ENCODE measurements around the gene MLH1.

The MLH1 gene

DNA sequence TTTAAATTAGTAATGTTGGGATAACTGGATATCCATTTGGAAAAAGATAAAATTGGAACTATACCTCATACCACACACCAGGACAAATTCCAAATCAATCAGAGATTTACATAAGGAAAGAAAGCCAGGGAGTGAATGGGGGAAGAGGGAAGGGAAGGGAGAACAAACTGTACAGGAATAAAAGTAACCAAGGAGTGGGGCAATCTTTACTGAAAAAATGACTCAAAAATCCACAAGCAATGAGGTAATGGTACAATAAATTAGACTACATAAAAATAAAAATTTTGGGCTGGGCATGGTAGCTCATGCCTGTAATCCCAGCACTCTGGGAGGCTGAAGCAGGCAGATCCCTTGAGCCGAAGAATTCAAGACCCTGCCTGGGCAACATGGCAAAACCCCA lies 82.6 kb downstream of the MLH1 start:
- Histone ChIP-seq H3K9me3 (ENCODE audit: control insufficient read depth, low read length) (no peaks in the 10 kb centered on the region), H3K27ac (ENCODE audit: insufficient read depth, low read length, poor library complexity, severe bottlenecking) (no peak overlapping the region), H3K36me3 (ENCODE audit: control insufficient read depth, insufficient read depth, low read length) (peaks cover 11% of the 10 kb centered on the region), H3K27me3 (replicated peaks; ENCODE audit: control insufficient read depth, insufficient read depth, low read length, poor library complexity, severe bottlenecking) (no peaks in the 10 kb centered on the region), H3K4me3 (ENCODE audit: insufficient read depth, low read depth, low read length, poor library complexity, severe bottlenecking) (no peak overlapping the region), H3K4me1 (ENCODE audit: control insufficient read depth, insufficient read depth, low read length, poor library complexity, severe bottlenecking) (no peaks in the 10 kb centered on the region)
- DNase-seq, result no peak

DNA sequence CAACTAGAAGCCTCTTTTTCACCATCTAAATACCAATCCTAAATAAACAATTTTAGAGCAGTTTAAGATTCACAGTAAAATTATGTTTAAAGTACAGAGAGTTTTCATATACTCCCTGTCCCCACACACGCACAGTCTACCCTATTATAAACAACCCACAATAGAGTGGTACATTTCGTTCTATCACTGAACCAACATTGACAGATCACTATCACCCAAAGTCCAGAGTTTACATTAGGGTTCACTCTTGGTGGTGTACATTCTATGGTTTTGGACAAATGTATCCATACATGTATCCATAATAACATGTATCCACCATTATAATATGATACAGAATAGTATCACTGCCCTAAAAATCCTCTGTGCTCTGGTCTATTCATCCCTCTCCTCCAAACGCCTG lies 89.0 kb downstream of the MLH1 start:
- no peak for DNase-seq
- Histone ChIP-seq H3K27ac (ENCODE audit: insufficient read depth, low read length, poor library complexity, severe bottlenecking) (no peak overlapping the region), H3K4me3 (ENCODE audit: insufficient read depth, low read depth, low read length, poor library complexity, severe bottlenecking) (no peak overlapping the region), H3K9me3 (ENCODE audit: control insufficient read depth, low read length) (no peaks in the 10 kb centered on the region), H3K27me3 (replicated peaks; ENCODE audit: control insufficient read depth, insufficient read depth, low read length, poor library complexity, severe bottlenecking) (no peaks in the 10 kb centered on the region), H3K4me1 (ENCODE audit: control insufficient read depth, insufficient read depth, low read length, poor library complexity, severe bottlenecking) (no peaks in the 10 kb centered on the region), H3K36me3 (ENCODE audit: control insufficient read depth, insufficient read depth, low read length) (peaks cover 3% of the 10 kb centered on the region)

DNA sequence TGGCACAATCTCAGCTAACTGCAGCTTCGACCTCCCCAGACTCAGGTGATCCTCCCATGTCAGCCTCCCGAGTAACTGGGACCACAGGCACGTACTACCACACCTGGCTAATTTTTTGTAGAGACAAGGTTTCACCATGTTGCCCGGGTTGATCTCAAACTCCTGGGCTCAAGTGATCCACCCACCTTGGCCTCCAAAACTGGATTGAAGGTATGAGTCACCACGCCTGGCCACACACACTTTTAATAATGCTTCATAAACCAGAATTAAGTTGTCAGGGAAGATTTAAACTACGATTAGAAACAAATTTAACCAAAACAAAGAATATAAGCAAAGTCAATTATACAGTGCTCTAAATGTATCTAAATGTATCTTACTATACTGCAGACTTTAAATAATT lies 93.6 kb downstream of the MLH1 start:
- Histone ChIP-seq H3K4me1 (ENCODE audit: control insufficient read depth, insufficient read depth, low read length, poor library complexity, severe bottlenecking) (no peaks in the 10 kb centered on the region), H3K27me3 (replicated peaks; ENCODE audit: control insufficient read depth, insufficient read depth, low read length, poor library complexity, severe bottlenecking) (no peaks in the 10 kb centered on the region), H3K27ac (ENCODE audit: insufficient read depth, low read length, poor library complexity, severe bottlenecking) (no peak overlapping the region), H3K9me3 (ENCODE audit: control insufficient read depth, low read length) (no peaks in the 10 kb centered on the region), H3K4me3 (ENCODE audit: insufficient read depth, low read depth, low read length, poor library complexity, severe bottlenecking) (no peak overlapping the region), H3K36me3 (ENCODE audit: control insufficient read depth, insufficient read depth, low read length) (no peaks in the 10 kb centered on the region)
- DNase-seq, result no peak

GRCh38 chr3:37087870-37088269 lies 94.6 kb downstream of the MLH1 start:
- no peaks in the 10 kb centered on the region for H3K36me3 ChIP-seq (ENCODE audit: control insufficient read depth, insufficient read depth, low read length)
- no peaks in the 10 kb centered on the region for H3K27me3 ChIP-seq (replicated peaks; ENCODE audit: control insufficient read depth, insufficient read depth, low read length, poor library complexity, severe bottlenecking)
- H3K4me3 ChIP-seq (ENCODE audit: insufficient read depth, low read depth, low read length, poor library complexity, severe bottlenecking), result no peak overlapping the region
- H3K4me1 ChIP-seq (ENCODE audit: control insufficient read depth, insufficient read depth, low read length, poor library complexity, severe bottlenecking), result no peaks in the 10 kb centered on the region
- no peak for DNase-seq
- no peak overlapping the region for H3K27ac ChIP-seq (ENCODE audit: insufficient read depth, low read length, poor library complexity, severe bottlenecking)
- no peaks in the 10 kb centered on the region for H3K9me3 ChIP-seq (ENCODE audit: control insufficient read depth, low read length)

GRCh38 chr3:37092484-37092883 lies 99.2 kb downstream of the MLH1 start:
- no peak overlapping the region for H3K27ac ChIP-seq (ENCODE audit: insufficient read depth, low read length, poor library complexity, severe bottlenecking)
- no peaks in the 10 kb centered on the region for H3K4me1 ChIP-seq (ENCODE audit: control insufficient read depth, insufficient read depth, low read length, poor library complexity, severe bottlenecking)
- H3K27me3 ChIP-seq (replicated peaks; ENCODE audit: control insufficient read depth, insufficient read depth, low read length, poor library complexity, severe bottlenecking), result no peaks in the 10 kb centered on the region
- no peak for DNase-seq
- H3K36me3 ChIP-seq (ENCODE audit: control insufficient read depth, insufficient read depth, low read length), result no peaks in the 10 kb centered on the region
- no peaks in the 10 kb centered on the region for H3K9me3 ChIP-seq (ENCODE audit: control insufficient read depth, low read length)
- no peak overlapping the region for H3K4me3 ChIP-seq (ENCODE audit: insufficient read depth, low read depth, low read length, poor library complexity, severe bottlenecking)

DNA sequence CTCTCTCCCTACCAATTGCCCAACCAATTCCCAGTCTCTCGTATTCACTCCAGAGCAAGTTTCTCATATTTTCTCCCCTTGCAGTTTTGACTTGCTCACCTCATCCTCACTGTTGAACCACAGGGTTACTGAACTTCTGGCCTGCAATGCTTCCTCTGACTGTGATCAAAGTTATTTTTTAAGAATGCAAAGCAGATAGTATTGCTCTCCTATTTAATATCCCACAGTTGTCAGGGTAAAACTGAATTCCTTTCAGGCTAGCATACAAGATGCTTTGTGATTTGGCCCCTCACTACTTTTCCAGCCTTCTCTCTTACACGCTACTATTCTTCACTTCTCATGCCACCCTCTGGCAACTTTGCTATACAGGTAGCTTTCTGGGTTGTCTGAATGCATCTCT lies 100.2 kb downstream of the MLH1 start:
- Histone ChIP-seq H3K9me3 (ENCODE audit: control insufficient read depth, low read length) (no peaks in the 10 kb centered on the region), H3K4me3 (ENCODE audit: insufficient read depth, low read depth, low read length, poor library complexity, severe bottlenecking) (no peak overlapping the region), H3K4me1 (ENCODE audit: control insufficient read depth, insufficient read depth, low read length, poor library complexity, severe bottlenecking) (no peaks in the 10 kb centered on the region), H3K27ac (ENCODE audit: insufficient read depth, low read length, poor library complexity, severe bottlenecking) (no peak overlapping the region), H3K36me3 (ENCODE audit: control insufficient read depth, insufficient read depth, low read length) (no peaks in the 10 kb centered on the region), H3K27me3 (replicated peaks; ENCODE audit: control insufficient read depth, insufficient read depth, low read length, poor library complexity, severe bottlenecking) (no peaks in the 10 kb centered on the region)
- DNase-seq, result no peak

DNA sequence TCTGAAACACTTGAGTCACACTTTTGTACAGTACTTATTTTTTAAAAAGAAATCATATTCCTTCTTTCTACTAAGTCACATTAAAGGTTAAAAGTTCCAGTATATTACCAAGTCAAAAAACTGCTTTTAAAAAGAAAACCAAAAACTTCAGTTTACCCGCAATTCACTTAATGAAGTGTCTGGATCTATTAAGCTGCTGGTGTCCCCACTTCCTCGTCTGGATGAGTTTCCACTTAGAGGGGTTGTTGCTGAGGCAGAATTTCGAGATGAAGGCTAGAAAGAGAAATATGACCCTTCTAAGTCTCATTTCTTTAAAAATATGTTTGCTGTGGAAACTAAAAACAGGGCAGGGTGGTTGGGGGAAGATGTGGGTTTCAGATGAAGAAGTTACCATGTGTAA lies 101.3 kb downstream of the MLH1 start:
- no peaks in the 10 kb centered on the region for H3K36me3 ChIP-seq (ENCODE audit: control insufficient read depth, insufficient read depth, low read length)
- DNase-seq, result no peak
- no peaks in the 10 kb centered on the region for H3K27me3 ChIP-seq (replicated peaks; ENCODE audit: control insufficient read depth, insufficient read depth, low read length, poor library complexity, severe bottlenecking)
- no peaks in the 10 kb centered on the region for H3K4me1 ChIP-seq (ENCODE audit: control insufficient read depth, insufficient read depth, low read length, poor library complexity, severe bottlenecking)
- H3K9me3 ChIP-seq (ENCODE audit: control insufficient read depth, low read length), result no peaks in the 10 kb centered on the region
- no peak overlapping the region for H3K27ac ChIP-seq (ENCODE audit: insufficient read depth, low read length, poor library complexity, severe bottlenecking)
- no peak overlapping the region for H3K4me3 ChIP-seq (ENCODE audit: insufficient read depth, low read depth, low read length, poor library complexity, severe bottlenecking)

- H3K27ac ChIP-seq (ENCODE audit: insufficient read depth, low read length, poor library complexity, severe bottlenecking), result no peak overlapping the region
- no peaks in the 10 kb centered on the region for H3K36me3 ChIP-seq (ENCODE audit: control insufficient read depth, insufficient read depth, low read length)
- no peak overlapping the region for H3K4me3 ChIP-seq (ENCODE audit: insufficient read depth, low read depth, low read length, poor library complexity, severe bottlenecking)
- H3K27me3 ChIP-seq (replicated peaks; ENCODE audit: control insufficient read depth, insufficient read depth, low read length, poor library complexity, severe bottlenecking), result no peaks in the 10 kb centered on the region
- H3K9me3 ChIP-seq (ENCODE audit: control insufficient read depth, low read length), result no peaks in the 10 kb centered on the region
- DNase-seq, result no peak
- H3K4me1 ChIP-seq (ENCODE audit: control insufficient read depth, insufficient read depth, low read length, poor library complexity, severe bottlenecking), result no peaks in the 10 kb centered on the region
Observed at GRCh38 chr3:37096288-37096687, 103.0 kb downstream of the MLH1 start.

DNA sequence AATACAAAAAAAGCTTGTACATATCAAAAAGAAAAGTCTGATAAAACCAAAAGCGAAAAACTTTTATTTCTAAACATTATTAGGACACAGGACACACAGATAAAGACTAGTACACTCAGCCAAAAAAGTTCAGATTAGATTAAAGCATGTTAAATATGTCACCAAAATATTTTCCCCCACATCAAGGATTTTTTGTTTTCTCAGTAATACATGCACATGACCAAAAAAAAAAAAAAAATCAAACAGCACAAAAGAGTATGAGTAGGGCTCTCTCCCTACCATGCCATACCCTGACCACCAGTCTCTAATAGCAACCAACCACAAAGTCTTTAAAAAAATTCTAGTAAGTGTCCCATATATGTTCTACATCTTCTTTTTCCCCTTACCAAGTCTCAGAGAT lies 103.7 kb downstream of the MLH1 start:
- no peaks in the 10 kb centered on the region for H3K4me1 ChIP-seq (ENCODE audit: control insufficient read depth, insufficient read depth, low read length, poor library complexity, severe bottlenecking)
- H3K36me3 ChIP-seq (ENCODE audit: control insufficient read depth, insufficient read depth, low read length), result no peaks in the 10 kb centered on the region
- H3K27me3 ChIP-seq (replicated peaks; ENCODE audit: control insufficient read depth, insufficient read depth, low read length, poor library complexity, severe bottlenecking), result no peaks in the 10 kb centered on the region
- H3K4me3 ChIP-seq (ENCODE audit: insufficient read depth, low read depth, low read length, poor library complexity, severe bottlenecking), result no peak overlapping the region
- no peak for DNase-seq
- no peak overlapping the region for H3K27ac ChIP-seq (ENCODE audit: insufficient read depth, low read length, poor library complexity, severe bottlenecking)
- no peaks in the 10 kb centered on the region for H3K9me3 ChIP-seq (ENCODE audit: control insufficient read depth, low read length)

- H3K27ac ChIP-seq (ENCODE audit: insufficient read depth, low read length, poor library complexity, severe bottlenecking), result no peak overlapping the region
Observed at GRCh38 chr3:37097776-37098175, 104.5 kb downstream of the MLH1 start.

GRCh38 chr3:37098884-37099283 lies 105.6 kb downstream of the MLH1 start:
- no peaks in the 10 kb centered on the region for H3K36me3 ChIP-seq (ENCODE audit: control insufficient read depth, insufficient read depth, low read length)
- no peak overlapping the region for H3K27ac ChIP-seq (ENCODE audit: insufficient read depth, low read length, poor library complexity, severe bottlenecking)
- H3K27me3 ChIP-seq (replicated peaks; ENCODE audit: control insufficient read depth, insufficient read depth, low read length, poor library complexity, severe bottlenecking), result no peaks in the 10 kb centered on the region
- H3K9me3 ChIP-seq (ENCODE audit: control insufficient read depth, low read length), result no peaks in the 10 kb centered on the region
- H3K4me3 ChIP-seq (ENCODE audit: insufficient read depth, low read depth, low read length, poor library complexity, severe bottlenecking), result no peak overlapping the region
- H3K4me1 ChIP-seq (ENCODE audit: control insufficient read depth, insufficient read depth, low read length, poor library complexity, severe bottlenecking), result no peaks in the 10 kb centered on the region
- no peak for DNase-seq

More at GRCh38 chr3:37097776-37098175, 104.5 kb downstream of the MLH1 start:
- Histone ChIP-seq H3K36me3 (ENCODE audit: control insufficient read depth, insufficient read depth, low read length) (no peaks in the 10 kb centered on the region), H3K9me3 (ENCODE audit: control insufficient read depth, low read length) (no peaks in the 10 kb centered on the region), H3K27me3 (replicated peaks; ENCODE audit: control insufficient read depth, insufficient read depth, low read length, poor library complexity, severe bottlenecking) (no peaks in the 10 kb centered on the region), H3K4me1 (ENCODE audit: control insufficient read depth, insufficient read depth, low read length, poor library complexity, severe bottlenecking) (no peaks in the 10 kb centered on the region), H3K4me3 (ENCODE audit: insufficient read depth, low read depth, low read length, poor library complexity, severe bottlenecking) (no peak overlapping the region)
- DNase-seq, result no peak

Measured in effector memory CD4-positive, alpha-beta T cell (primary cell).